GM18867 (cell line): ENCODE results near the gene ZFP36L2.
A peak's percentile ranks its signal among the peaks of the same experiment; 100 is the strongest.

Experiments used
- ATAC-seq: cut with Tn5 transposase; IDR thresholded peaks from one replicate; pipeline ENCODE4 v1.9.1; 2021; ENCODE audit warnings: mild to moderate bottlenecking, moderate library complexity; ENCODE audit not compliant: unreplicated experiment

ZFP36L2 gene

DNA sequence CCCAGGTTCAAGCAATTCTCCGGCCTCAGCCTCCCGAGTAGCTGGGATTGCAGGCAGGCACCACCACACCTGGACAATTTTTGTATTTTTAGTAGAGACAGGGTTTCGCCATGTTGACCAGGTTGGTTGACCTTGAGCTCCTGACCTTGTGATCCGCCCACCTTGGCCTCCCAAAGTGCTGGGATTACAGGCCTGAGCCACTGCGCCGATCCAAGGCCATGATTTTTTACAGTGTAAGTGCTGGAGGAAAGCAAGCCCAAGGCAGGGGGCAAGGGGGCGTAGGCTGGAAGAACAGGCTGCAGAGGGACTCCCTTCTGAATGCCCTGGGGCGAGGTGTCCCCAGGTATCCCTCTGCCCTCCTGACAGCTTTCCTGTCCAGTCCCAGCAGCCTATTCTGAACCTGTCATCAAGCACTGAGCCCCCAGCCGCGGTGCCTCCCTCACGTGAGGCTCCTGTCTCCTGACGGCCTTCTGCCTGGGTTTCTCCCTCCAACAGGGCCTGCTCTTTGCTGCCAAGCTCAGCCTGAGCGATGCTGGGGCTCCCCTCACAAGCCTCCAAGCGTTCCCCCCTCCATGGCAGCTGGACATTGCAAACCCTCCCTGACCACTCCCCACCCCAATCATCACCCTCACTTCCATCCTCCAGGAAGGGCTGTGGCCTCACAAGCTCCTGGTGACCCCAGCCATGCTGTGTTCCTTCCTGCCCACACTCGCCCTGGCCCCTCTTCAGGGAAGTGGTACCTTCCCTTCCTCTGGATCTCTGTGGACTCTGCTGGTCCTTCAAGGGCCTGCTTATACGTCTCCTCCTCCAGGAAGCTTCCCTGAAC lies 37.6 kb downstream of the ZFP36L2 start:
- no peak for ATAC-seq

DNA sequence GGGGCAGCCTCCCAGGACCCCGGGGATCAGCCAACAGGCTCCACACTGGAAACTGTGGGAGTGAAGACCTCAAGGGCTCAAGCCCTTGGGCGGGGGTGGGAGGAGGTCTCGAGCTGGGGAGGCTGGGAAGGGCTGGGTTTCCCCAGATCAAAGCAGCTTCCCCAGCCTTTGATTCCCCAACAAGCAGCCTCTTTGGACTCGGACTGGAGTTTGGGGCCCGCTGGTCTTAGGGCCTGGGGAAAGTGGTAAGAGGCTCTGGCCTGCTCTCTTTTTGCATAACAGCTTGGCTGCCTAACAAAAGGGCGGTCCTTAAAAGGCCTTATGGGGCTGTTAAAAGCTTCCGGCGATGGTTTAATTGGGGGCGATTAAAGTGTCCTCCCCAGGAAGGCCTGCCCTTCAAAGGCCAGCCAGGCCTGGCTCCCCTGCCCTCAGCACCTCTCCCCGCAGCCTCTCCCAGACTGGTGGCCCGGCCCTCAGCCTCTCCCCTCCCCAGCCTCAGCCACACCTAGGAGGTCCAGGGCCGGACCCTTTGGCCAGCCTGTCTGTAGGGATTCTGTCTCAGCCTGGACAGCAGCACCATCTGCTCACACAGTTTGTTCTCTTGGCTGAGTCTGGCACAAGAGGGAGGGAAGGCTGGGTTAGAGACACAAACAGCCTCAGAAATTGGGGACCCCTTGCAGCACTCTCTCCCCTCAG lies 39.6 kb downstream of the ZFP36L2 start:
- ATAC-seq, result no peak

GRCh38 chr2:43186321-43186678 lies 40.1 kb downstream of the ZFP36L2 start:
- no peak for ATAC-seq

DNA sequence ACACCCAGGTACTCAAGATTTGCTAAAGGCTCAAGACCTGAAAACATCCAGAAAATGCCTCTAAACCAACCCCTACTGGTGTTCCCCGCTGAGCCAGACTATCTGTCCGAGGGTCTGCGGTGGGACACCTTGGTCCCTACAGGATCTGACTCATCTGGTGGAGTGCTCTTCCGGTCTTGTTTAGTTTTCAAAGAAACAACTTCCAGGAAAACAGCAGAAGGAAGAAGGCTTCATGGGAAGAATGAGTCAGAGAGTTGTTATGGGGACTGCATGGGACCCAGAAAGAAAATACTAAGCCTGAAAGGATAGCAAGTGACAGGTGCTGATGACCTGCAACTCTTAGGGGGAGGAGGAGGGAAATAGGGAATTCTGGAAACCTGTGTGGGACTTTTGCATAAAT lies 41.3 kb downstream of the ZFP36L2 start:
- no peak for ATAC-seq

- no peak for ATAC-seq
These were observed 42.0 kb downstream of the ZFP36L2 start for GRCh38 chr2:43184339-43184895.

GRCh38 chr2:43183743-43184142 lies 42.7 kb downstream of the ZFP36L2 start:
- no peak for ATAC-seq

DNA sequence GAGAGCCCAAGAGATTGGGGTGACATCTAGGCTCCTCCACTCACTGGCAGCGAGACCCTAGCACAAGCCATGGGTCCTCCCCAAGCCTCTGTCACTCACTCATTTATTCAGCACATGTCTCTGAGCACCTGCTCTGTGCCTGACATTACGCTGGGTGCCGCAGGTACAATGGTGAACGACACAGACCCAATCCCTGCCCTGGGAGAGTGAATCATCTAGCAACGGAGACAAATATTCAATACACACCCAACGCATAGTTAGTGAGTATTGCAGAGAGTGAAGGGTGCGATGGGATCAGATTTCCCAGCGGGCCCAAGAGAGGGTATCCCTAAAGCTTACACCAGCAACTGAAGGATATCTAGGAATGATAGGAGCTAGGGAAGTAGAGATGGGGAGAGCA lies 45.5 kb downstream of the ZFP36L2 start:
- ATAC-seq, result no peak

DNA sequence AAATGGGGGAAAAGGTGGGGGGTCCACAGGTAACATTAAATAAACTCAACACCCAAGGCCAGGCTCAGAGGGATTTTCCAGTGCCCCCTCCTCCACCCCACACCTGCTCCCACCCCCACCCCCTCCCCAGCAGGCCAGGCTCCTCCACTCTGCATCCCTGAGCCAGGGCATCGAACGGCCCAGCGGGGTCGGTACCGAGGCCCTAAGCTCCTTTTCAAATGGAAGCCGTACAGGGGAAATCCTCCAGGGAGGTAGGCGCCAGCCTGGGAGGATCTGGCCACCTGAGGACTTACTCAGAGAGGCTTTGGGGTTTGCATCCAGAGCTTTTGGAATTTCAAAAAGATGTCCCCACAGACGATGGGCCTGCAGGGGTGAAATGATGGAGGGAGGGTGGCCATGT lies 46.5 kb downstream of the ZFP36L2 start:
- no peak for ATAC-seq

DNA sequence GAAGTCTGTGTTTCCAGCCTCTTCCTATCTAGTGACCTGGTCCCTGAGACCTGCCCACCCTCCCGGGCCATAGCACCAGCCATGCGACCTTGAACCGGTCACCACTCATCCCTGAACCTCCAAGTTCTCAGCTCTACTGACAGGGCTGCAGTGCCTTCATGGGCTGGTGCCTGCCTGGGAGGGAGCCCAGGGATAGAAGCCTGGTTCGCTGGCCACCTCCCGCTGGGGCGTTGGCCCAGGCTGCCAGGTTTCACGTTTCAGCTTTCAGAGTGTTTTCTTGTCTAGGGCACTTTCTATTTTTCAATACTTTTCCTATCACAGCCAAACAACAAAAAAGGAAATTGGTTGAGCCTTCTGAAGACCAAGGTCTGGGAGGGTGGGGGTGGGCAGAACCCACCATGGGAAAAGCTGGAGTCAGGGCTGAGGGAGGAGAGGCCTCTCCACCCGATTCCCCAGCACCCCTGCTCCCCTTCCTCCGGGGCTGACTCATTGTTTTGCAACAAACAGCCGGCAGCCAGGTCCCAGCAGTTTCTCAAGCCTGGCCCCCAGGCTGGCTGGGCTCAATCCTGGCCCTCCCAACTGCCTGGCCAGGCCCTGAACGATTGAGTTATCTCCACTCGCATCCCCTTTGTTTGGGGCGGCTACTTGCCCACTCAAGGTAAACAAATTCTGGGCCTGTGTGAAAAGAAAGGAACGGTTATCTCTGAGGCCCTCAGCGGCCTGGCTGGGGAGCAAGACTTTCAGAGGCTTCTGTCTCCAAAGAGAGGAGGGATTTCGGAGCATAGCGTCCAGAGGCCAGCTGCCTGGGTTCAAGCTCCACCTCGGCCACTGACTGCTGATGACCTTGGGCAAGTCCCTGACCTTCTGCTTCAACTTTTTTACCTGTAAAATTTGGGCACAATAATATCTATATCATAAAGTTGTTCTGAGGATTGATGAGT lies 47.5 kb downstream of the ZFP36L2 start:
- ATAC-seq, result no peak

- ATAC-seq, result no peak
These were observed 48.3 kb downstream of the ZFP36L2 start for GRCh38 chr2:43178055-43178598.

DNA sequence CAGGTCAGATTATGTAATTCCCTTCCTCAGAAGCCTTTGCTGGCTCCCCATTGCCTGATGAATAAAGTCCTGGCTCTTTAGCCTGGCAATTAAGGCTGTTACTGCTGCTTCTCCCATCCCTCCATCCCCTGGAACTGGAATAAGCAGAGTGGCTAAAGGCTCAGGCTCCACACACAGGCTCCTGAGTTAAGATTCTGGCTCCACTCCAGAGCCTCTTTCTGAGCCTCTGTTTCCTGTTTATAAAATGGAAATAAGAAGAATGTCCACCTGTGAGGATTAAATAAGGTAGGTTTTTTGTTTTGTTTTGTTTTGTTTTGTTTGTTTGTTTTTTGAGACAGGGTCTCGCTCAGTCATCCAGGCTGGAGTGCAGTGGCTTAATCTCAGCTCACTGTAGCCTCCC lies 50.0 kb downstream of the ZFP36L2 start:
- ATAC-seq, result no peak

- ATAC-seq, result no peak
These were observed 50.5 kb downstream of the ZFP36L2 start for GRCh38 chr2:43175876-43176275.

DNA sequence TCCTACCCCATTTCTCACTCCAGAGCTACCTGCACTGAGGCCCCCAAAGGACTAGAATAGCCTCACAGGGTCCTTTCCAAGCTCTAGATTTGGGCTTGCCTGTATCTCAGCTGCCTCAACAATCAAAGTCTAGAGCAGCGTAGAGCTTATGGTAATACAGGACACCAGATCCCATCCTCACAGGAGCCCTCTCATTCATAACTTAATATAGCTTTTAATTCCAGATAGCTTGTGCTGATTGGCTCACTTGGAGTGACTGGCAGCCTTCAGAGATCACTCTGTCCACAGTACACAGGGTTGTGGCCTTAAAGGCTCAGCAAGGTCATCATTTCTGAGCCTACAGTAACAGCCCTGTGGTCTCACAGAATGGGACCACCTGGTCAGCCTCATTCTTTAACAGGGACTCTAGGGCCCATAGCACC lies 51.4 kb downstream of the ZFP36L2 start:
- ATAC-seq, result no peak

- ATAC-seq, result peak; percentile 77
These were observed 52.0 kb downstream of the ZFP36L2 start for GRCh38 chr2:43174368-43174916.
